NCI-H1048 (cell line): Measurements from ENCODE around the gene PCDHGB4.
"Not testable (repeated sequence)": the region's sequence is repeated elsewhere in the genome, so short reads cannot be mapped to it uniquely, and the experiment has no call there.

Experiments used
- DNase-seq: peaks from one replicate; lab custom pipeline; 2025; lab: John Stamatoyannopoulos, UW

The PCDHGB4 gene

GRCh38 chr5:141430332-141431113, 43.0 kb downstream of the PCDHGB4 start, which contains the start of gene PCDHGA12:
Gene PCDHGA12, plus strand, starts transcription at chr5:141430507. Its CDS starts 253 bp downstream, at chr5:141430760.
- DNase-seq, result no peak

- DNase-seq, result no peak
Measured at GRCh38 chr5:141431286-141431685, 43.8 kb downstream of the PCDHGB4 start.

GRCh38 chr5:141432308-141432707, 44.8 kb downstream of the PCDHGB4 start:
- DNase-seq, result not testable (repeated sequence)

GRCh38 chr5:141432726-141433125, 45.2 kb downstream of the PCDHGB4 start:
- not testable (repeated sequence) for DNase-seq

GRCh38 chr5:141434006-141434405, 46.5 kb downstream of the PCDHGB4 start:
- DNase-seq, result no peak

GRCh38 chr5:141437221-141437620, 49.7 kb downstream of the PCDHGB4 start:
- DNase-seq, result no peak

- DNase-seq, result peak; percentile 49
Measured at GRCh38 chr5:141439411-141440141, 52.1 kb downstream of the PCDHGB4 start.
